Naive thymus-derived CD4-positive, alpha-beta T cell (primary cell): Measurements from ENCODE around the gene VPS25. TPM values are rescaled to one million over a fixed set of nuclear protein-coding genes. Genes with fewer than 3 reads are reported as not detected.

Source experiments
- ATAC-seq: fragments of 150-1000 bp; cut with Tn5 transposase; 2 replicates; pipeline ENCODE4 v1.10.0; 2021; ENCODE audit warnings: mild to moderate bottlenecking, moderate library complexity
- CTCF ChIA-PET: fragments of 350-600 bp; sonication (Branson Sonifier 250); formaldehyde crosslinking; loops from one replicate; lab custom pipeline; 2021; ENCODE audit warnings: antibody characterized with exemption; lab: Charles Lee
- POLR2A ChIA-PET: fragments of 350-600 bp; sonication (Branson Sonifier 250); formaldehyde crosslinking; loops from one replicate; lab custom pipeline; 2021; ENCODE audit warnings: antibody characterized with exemption, inconsistent platforms; lab: Charles Lee
- DNase-seq, 9 donors: peaks; one replicate each; pipeline versions ENCODE4 v3.0.0 to v3.0.0-alpha.2; 2020 to 2022; ENCODE audit warnings: mixed read lengths in 1 of 9
- H3K27ac ChIP-seq: one replicate; pipeline ENCODE4 v1.7.0; 2013; ENCODE audit warnings: mild to moderate bottlenecking, low read depth, low read length, moderate library complexity
- H3K27me3 ChIP-seq, 2 donors: one replicate each; pipeline ENCODE4 v1.7.0; 2013; ENCODE audit warnings: low read length in 2 of 2, mild to moderate bottlenecking in 2 of 2, moderate library complexity in 2 of 2; ENCODE audit not compliant: control insufficient read depth in 2 of 2, insufficient read depth in 2 of 2
- H3K36me3 ChIP-seq, 3 experiments: 1 replicate in 2 of 3; 2 replicates in 1 of 3; pipeline ENCODE4 v1.7.0; 2013; ENCODE audit warnings: low read length in 3 of 3, mild to moderate bottlenecking in 3 of 3, moderate library complexity in 1 of 3; ENCODE audit not compliant: insufficient read depth in 3 of 3, control insufficient read depth in 2 of 3
- H3K4me1 ChIP-seq, 2 donors: one replicate each; pipeline ENCODE4 v1.7.0; 2013; ENCODE audit warnings: low read length in 2 of 2, mild to moderate bottlenecking in 2 of 2, moderate library complexity in 1 of 2; ENCODE audit not compliant: control insufficient read depth in 2 of 2, insufficient read depth in 2 of 2
- H3K4me3 ChIP-seq: 2 replicates; pipeline ENCODE4 v1.7.0; 2013; ENCODE audit warnings: mild to moderate bottlenecking, low read length
- H3K9me3 ChIP-seq, 3 experiments: 1 replicate in 2 of 3; 2 replicates in 1 of 3; pipeline ENCODE4 v1.7.0; 2013; ENCODE audit warnings: low read length in 3 of 3; ENCODE audit not compliant: control insufficient read depth in 2 of 3
- H3K27ac Mint-ChIP-seq, 9 donors: one replicate each; pipeline ENCODE4 v1.8.0; 2020 to 2022; ENCODE audit warnings: mixed read lengths in 9 of 9, mild to moderate bottlenecking in 8 of 9, moderate library complexity in 5 of 9, inconsistent platforms in 2 of 9
- H3K27me3 Mint-ChIP-seq, 5 donors: one replicate each; pipeline ENCODE4 v1.8.0; 2021 to 2022; ENCODE audit warnings: mixed read lengths in 5 of 5, mild to moderate bottlenecking in 1 of 5
- H3K36me3 Mint-ChIP-seq, 5 donors: one replicate each; pipeline ENCODE4 v1.8.0; 2020 to 2022; ENCODE audit warnings: mixed read lengths in 5 of 5, mild to moderate bottlenecking in 3 of 5, inconsistent platforms in 1 of 5
- H3K4me1 Mint-ChIP-seq, 7 donors: one replicate each; pipeline ENCODE4 v1.8.0; 2020 to 2022; ENCODE audit warnings: mixed read lengths in 7 of 7, mild to moderate bottlenecking in 3 of 7, inconsistent platforms in 1 of 7
- H3K4me3 Mint-ChIP-seq, 10 donors: one replicate each; pipeline ENCODE4 v1.8.0; 2020 to 2022; ENCODE audit warnings: mild to moderate bottlenecking in 10 of 10, mixed read lengths in 10 of 10, moderate library complexity in 6 of 10, inconsistent platforms in 2 of 10
- H3K9me3 Mint-ChIP-seq, 11 donors: one replicate each; pipeline ENCODE4 v1.8.0; 2020 to 2022; ENCODE audit warnings: mixed read lengths in 11 of 11, mild to moderate bottlenecking in 4 of 11, inconsistent platforms in 1 of 11, moderate library complexity in 1 of 11
- intact Hi-C, 2 donors: fragments of 100-400 bp; cut with micrococcal nuclease; formaldehyde crosslinking; loops; one replicate each; pipeline ENCODE4 v1.15.1; 2023
- polyA plus RNA-seq, 2 donors: library from polyadenylated mRNA; unstranded; fragments of 300-500 nt; fragmentation: Illumina TruSeq; gene quantifications; one replicate each; pipeline ENCODE4 v1.2.3, GENCODE V29; 2021
- total RNA-seq, 6 experiments: library from RNA in 5 of 6; stranded (reverse) in 5 of 6; gene quantifications; 1 replicate in 5 of 6; 2 replicates in 1 of 6; pipeline ENCODE4 v1.2.3 and lab custom pipeline; 2021 to 2026

The VPS25 gene
- total and polyA plus RNA-seq, 7 experiments from 2014 or later = 24.3 to 60.6 (median 39.6) TPM

DNA sequence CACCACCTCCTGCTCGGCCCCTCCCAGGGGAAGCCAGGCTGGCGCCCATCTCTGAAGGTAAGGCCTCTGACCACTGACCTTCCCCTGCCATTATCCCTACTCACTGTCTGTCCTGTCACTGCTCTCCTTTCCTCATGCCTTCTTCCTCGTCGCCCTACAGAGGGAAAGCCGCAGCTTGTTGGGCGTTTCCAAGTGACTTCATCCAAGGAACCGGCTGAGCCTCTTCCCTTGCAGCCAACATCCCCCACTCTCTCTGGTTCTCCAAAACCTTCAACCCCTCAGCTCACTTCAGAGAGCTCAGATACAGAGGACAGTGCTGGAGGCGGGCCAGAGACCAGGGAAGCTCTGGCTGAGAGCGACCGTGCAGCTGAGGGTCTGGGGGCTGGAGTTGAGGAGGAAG lies 22.2 kb downstream of the VPS25 start:
- Histone ChIP-seq H3K4me3 (no peak overlapping the region), H3K36me3 (peaks cover 0 to 4% (median 0%) of the 10 kb centered on the region in 3 experiments), H3K4me1 (peaks cover 8 to 10% of the 10 kb centered on the region in 2 donors), H3K9me3 (no peaks in the 10 kb centered on the region), H3K27me3 (no peaks in the 10 kb centered on the region), H3K27ac (no peak overlapping the region)
- CTCF ChIA-PET = no interaction called here
- POLR2A ChIA-PET = interaction anchor here (0.6 to 4.2 kb wide), 2 partner anchors 22 to 781 kb away, joined by 3 to 19 read pairs; partner anchors contain the start of gene VPS25
- no peak for DNase-seq
- peaks cover 22 to 34% (median 31%) of the 10 kb centered on the region in 7 donors for H3K4me1 Mint-ChIP-seq
- intact Hi-C loops = no loop called here
- H3K27me3 Mint-ChIP-seq = peaks cover 0 to 11% (median 0%) of the 10 kb centered on the region in 5 donors
- peaks cover 0 to 13% (median 5%) of the 10 kb centered on the region in 5 donors for H3K36me3 Mint-ChIP-seq
- peaks cover 0 to 3% (median 0%) of the 10 kb centered on the region in 11 donors for H3K9me3 Mint-ChIP-seq
- peak overlapping the region in 4 of 10 donors; percentile 33 to 54 (median 44) for H3K4me3 Mint-ChIP-seq
- ATAC-seq = no peak
- peak overlapping the region in 2 of 9 donors; percentile 43 to 76 for H3K27ac Mint-ChIP-seq

DNA sequence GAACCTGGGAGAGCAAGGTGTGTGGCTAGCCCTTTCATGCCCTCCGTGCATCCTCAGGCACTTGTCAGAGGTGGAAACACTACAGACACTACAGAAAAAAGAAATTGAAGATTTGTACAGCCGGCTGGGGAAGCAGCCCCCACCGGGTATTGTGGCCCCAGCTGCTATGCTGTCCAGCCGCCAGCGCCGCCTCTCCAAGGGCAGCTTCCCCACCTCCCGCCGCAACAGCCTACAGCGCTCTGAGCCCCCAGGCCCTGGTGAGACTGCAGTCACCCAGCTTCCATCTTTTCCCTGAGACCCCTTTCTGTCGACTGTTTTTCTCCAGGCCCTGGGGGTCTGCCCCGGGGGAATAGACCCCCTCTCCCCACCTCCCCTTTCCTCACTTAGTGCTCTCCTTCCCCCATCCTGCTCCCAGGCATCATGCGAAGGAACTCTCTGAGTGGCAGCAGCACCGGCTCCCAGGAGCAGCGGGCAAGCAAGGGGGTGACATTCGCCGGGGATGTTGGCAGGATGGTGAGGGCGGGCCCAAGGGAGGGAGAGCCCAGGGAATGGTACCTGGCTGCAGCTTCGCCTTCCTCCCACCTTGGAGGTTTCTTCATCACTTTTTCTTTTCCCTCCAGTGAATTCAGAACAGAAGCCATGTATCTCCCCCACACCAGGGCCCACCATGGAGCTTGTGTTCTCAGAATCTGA lies 23.0 kb downstream of the VPS25 start:
- Histone ChIP-seq H3K4me1 (peaks cover 8 to 10% of the 10 kb centered on the region in 2 donors), H3K27ac (no peak overlapping the region), H3K4me3 (no peak overlapping the region), H3K27me3 (no peaks in the 10 kb centered on the region), H3K9me3 (no peaks in the 10 kb centered on the region), H3K36me3 (peaks cover 0 to 4% (median 0%) of the 10 kb centered on the region in 3 experiments)
- no peak for DNase-seq
- ChIA-PET CTCF (no interaction called here), POLR2A (interaction anchor here (0.6 to 4.2 kb wide), 3 partner anchors 23 to 781 kb away, joined by 3 to 19 read pairs (median 4); partner anchors contain the start of gene VPS25)
- Mint-ChIP-seq H3K27ac (no peak overlapping the region), H3K9me3 (peaks cover 0 to 2% (median 0%) of the 10 kb centered on the region in 11 donors), H3K4me3 (peak overlapping the region in 6 of 10 donors; percentile 33 to 92 (median 46)), H3K36me3 (peaks cover 0 to 13% (median 5%) of the 10 kb centered on the region in 5 donors), H3K27me3 (peaks cover 0 to 10% (median 0%) of the 10 kb centered on the region in 5 donors), H3K4me1 (peaks cover 22 to 34% (median 31%) of the 10 kb centered on the region in 7 donors)
- no peak for ATAC-seq
- intact Hi-C loops = no loop called here

DNA sequence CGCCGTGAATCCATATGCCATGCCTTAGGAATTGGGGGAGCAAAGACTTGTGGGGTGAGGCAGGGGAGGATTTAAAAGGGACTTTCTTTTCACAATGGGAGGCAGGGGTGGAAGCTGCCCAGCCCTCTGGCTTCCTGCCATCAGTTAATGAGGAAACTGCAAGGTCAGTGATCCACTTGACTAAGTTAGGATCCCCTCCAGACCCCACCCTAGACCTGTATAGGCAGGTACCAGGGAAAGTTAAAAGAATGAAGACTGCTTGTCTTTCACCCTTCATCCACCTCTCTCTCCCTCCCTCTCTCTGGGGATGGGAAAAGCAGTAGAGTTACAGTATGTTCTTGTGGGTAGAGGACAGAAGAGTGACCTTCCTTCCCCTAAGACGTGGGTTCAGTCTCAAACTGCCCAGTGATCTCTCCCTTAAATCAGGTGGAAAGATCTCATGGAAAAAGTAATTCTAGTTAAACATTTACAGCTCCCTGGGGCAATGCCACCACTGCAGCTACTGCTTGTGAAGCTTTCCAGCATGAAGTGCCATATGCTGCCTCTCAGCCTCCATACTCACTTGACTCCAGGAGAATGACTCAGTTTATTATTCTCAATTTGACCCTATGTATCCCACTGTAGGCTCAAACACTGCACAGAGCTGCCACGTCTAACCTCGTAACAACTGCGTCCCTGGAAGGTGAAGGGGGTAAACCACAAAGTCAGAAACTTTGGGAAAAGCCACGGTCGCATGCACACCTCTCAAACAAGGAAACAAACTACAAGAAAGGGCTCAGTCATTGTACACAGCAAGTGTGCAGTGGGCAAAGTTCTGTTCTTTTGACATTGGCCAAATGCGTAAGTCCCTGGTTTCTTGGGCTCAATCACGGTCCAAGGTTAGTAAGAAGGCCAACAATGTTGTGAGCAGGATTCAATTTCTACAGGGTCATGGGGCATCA lies 24.1 kb downstream of the VPS25 start:
- Histone ChIP-seq H3K27me3 (no peaks in the 10 kb centered on the region), H3K4me3 (peak overlapping the region; percentile 98), H3K9me3 (no peaks in the 10 kb centered on the region), H3K27ac (peak overlapping the region; percentile 76), H3K4me1 (peaks cover 8 to 10% of the 10 kb centered on the region in 2 donors), H3K36me3 (peaks cover 0 to 4% (median 0%) of the 10 kb centered on the region in 3 experiments)
- Mint-ChIP-seq H3K27me3 (peaks cover 0 to 15% (median 0%) of the 10 kb centered on the region in 5 donors), H3K4me1 (peaks cover 22 to 34% (median 31%) of the 10 kb centered on the region in 7 donors), H3K9me3 (peaks cover 0 to 2% (median 0%) of the 10 kb centered on the region in 11 donors), H3K4me3 (peak overlapping the region; percentile 88 to 97 (median 94)), H3K27ac (peak overlapping the region in 5 of 9 donors; percentile 12 to 87 (median 53)), H3K36me3 (peaks cover 0 to 13% (median 5%) of the 10 kb centered on the region in 5 donors)
- intact Hi-C loops = loop anchor here (1.0 kb wide), 1 partner anchor 27 kb away; the partner anchor contains the start of gene BECN1 (in 2 of the 2)
- ChIA-PET CTCF (no interaction called here), POLR2A (interaction anchor here (0.6 to 4.2 kb wide), 3 partner anchors 9 to 25 kb away, joined by 3 to 19 read pairs (median 4); partner anchors contain the start of gene VPS25)
- no peak for DNase-seq
- no peak for ATAC-seq

DNA sequence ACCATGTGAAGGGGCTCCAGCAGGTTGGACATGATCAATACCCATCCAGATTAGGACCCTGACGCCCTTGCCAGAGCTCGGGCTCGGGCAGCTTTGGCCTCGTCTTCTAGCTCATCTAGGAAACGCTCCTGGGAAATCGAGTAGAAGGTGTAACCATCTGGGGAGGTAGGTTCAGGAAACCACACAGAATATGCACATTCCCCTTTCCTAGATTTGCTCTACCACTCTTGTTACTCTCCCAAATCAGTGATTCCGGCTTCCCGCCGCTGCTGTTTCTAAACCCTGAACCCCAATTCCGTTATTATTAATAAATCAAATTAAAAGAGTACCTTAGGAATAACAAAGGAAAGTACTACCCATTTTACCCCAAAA lies 24.7 kb downstream of the VPS25 start:
- H3K36me3 ChIP-seq = peaks cover 0 to 4% (median 0%) of the 10 kb centered on the region in 3 experiments
- H3K4me1 Mint-ChIP-seq = peaks cover 22 to 34% (median 31%) of the 10 kb centered on the region in 7 donors
- H3K27ac Mint-ChIP-seq = peak overlapping the region in 8 of 9 donors; percentile 68 to 93 (median 84)
- no peaks in the 10 kb centered on the region for H3K9me3 ChIP-seq
- peak overlapping the region; percentile 76 for H3K27ac ChIP-seq
- H3K36me3 Mint-ChIP-seq = peaks cover 0 to 13% (median 5%) of the 10 kb centered on the region in 5 donors
- H3K27me3 Mint-ChIP-seq = peaks cover 0 to 19% (median 0%) of the 10 kb centered on the region in 5 donors
- ATAC-seq (no peak), DNase-seq (no peak)
- intact Hi-C loops = loop anchor here (1.0 kb wide), 1 partner anchor 26 kb away; the partner anchor contains the start of gene BECN1 (in 2 of the 2)
- ChIA-PET CTCF (interaction anchor here (0.7 to 1.0 kb wide), 2 partner anchors 26 to 38 kb away, joined by 3 to 6 read pairs; partner anchors contain the start of gene BECN1), POLR2A (interaction anchor here (0.6 to 4.2 kb wide), 5 partner anchors 8 to 682 kb away, joined by 3 to 19 read pairs (median 3); partner anchors contain the start of genes BECN1, PSME3 and VPS25)
- peaks cover 0 to 2% (median 0%) of the 10 kb centered on the region in 11 donors for H3K9me3 Mint-ChIP-seq
- H3K4me3 ChIP-seq = peak overlapping the region; percentile 98
- H3K4me3 Mint-ChIP-seq = peak overlapping the region; percentile 88 to 97 (median 94)
- H3K27me3 ChIP-seq = no peaks in the 10 kb centered on the region
- H3K4me1 ChIP-seq = peaks cover 8 to 10% of the 10 kb centered on the region in 2 donors

DNA sequence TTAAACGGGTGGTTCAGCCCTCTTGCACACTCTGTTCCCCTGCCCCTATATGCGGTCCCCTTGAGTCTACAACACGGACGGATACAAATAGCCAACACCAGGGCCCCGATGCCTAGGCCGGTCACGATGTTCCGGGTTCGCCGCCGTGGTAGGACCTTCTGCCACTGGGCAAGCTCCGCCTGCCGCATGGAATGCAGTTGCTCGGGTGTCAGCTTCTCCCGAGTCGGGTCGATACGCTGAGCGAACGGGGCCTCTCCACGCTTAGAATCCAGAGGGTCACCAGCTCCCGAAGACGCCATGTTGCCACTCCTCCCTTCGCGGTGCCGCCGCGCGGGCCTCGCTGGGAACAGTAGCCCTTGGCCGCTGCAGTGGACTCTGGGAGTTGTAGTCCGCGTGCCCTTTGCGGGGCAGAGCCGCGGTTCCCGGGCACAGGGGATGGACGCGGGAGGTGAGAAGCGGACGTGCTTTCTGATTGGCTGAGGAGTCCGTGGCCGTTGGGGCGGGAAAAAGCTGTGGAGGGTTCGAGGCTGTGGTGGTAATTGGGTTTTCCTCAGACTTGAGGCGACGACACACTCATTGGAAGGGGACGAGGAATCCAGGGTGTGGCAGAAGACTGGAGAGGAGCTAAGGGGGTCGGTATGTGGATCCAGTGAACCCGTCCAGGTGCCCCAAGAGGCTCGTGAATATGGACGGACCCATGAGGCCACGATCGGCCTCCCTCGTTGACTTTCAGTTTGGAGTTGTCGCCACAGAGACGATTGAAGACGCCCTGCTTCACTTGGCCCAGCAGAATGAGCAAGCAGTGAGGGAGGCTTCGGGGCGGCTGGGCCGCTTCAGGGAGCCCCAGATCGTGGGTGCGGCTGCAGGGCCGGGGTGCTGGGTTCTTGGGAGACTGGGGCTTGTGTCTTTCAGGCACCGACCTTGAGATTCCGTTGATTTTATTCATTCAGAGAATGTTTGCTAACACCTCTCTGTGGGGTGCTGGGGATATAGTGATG lies 25.4 kb downstream of the VPS25 start, which contains the start of the genes CNTD1 and COA3:
TSS of gene CNTD1 (plus strand) at position 479 of the 998 bp plus-strand sequence. CDS start at position 686, 207 bp downstream.
TSS of gene COA3 (minus strand) at position 322 of the 998 bp plus-strand sequence. CDS start at position 299, 23 bp downstream.
- H3K4me1 ChIP-seq = peaks cover 8 to 10% of the 10 kb centered on the region in 2 donors
- H3K27ac ChIP-seq = peak within 1 kb of the TSS; percentile 76
- H3K36me3 ChIP-seq = peaks cover 0 to 4% (median 0%) of the 10 kb centered on the region in 3 experiments
- no peaks in the 10 kb centered on the region for H3K9me3 ChIP-seq
- peak within 1 kb of the TSS; percentile 98 for H3K4me3 ChIP-seq
- Mint-ChIP-seq H3K9me3 (peaks cover 0 to 2% (median 0%) of the 10 kb centered on the region in 11 donors), H3K4me1 (peaks cover 22 to 34% (median 31%) of the 10 kb centered on the region in 7 donors), H3K36me3 (peaks cover 0 to 13% (median 5%) of the 10 kb centered on the region in 5 donors), H3K4me3 (peak within 1 kb of the TSS; percentile 88 to 97 (median 94)), H3K27ac (peak within 1 kb of the TSS; percentile 68 to 93 (median 82)), H3K27me3 (peaks cover 0 to 19% (median 0%) of the 10 kb centered on the region in 5 donors)
- ATAC-seq (peak; percentile 99), DNase-seq (peak; percentile 50 to 84 (median 58))
- ChIA-PET POLR2A (interaction anchor here (0.5 to 4.2 kb wide), 7 partner anchors 25 to 683 kb away, joined by 3 to 19 read pairs (median 3); partner anchors contain the start of genes BECN1, PSME3 and VPS25), CTCF (interaction anchor here (0.7 to 1.0 kb wide), 2 partner anchors 25 to 39 kb away, joined by 3 to 6 read pairs; partner anchors contain the start of gene BECN1)
- intact Hi-C loops = loop anchor here (1.0 kb wide), 1 partner anchor 26 kb away; the partner anchor contains the start of gene BECN1 (in 2 of the 2)
- H3K27me3 ChIP-seq = no peaks in the 10 kb centered on the region
